Calu3 (cell line): ENCODE data around the gene TTC27. TPM values are rescaled to one million over a fixed set of nuclear protein-coding genes. Genes with fewer than 3 reads are reported as not detected.

Experiments used
- BruUV-seq: library from RNA; stranded (reverse); fragments of 400-500 nt; replicated peaks from 2 replicates; lab custom pipeline; 2021; lab: Mats Ljungman, UMichigan
- CTCF ChIA-PET: fragments of 300-600 bp; sonication (Branson Sonifier 250); formaldehyde crosslinking; loops from one replicate; lab custom pipeline; 2022; ENCODE audit warnings: antibody characterized with exemption; lab: Charles Lee
- DNase-seq: peaks from one replicate; pipeline ENCODE4 v3.0.0; 2022
- H3K27ac Mint-ChIP-seq: one replicate; pipeline ENCODE4 v1.8.0; 2022; ENCODE audit warnings: mixed read lengths; ENCODE audit not compliant: unreplicated experiment
- H3K27me3 Mint-ChIP-seq: one replicate; pipeline ENCODE4 v1.8.0; 2022; ENCODE audit warnings: mixed read lengths; ENCODE audit not compliant: unreplicated experiment
- H3K36me3 Mint-ChIP-seq: one replicate; pipeline ENCODE4 v1.8.0; 2022; ENCODE audit warnings: mild to moderate bottlenecking, moderate library complexity, mixed read lengths; ENCODE audit not compliant: insufficient read depth, unreplicated experiment
- H3K4me1 Mint-ChIP-seq: one replicate; pipeline ENCODE4 v1.8.0; 2022; ENCODE audit warnings: mild to moderate bottlenecking, low read depth, mixed read lengths; ENCODE audit not compliant: unreplicated experiment
- H3K4me3 Mint-ChIP-seq: one replicate; pipeline ENCODE4 v1.8.0; 2022; ENCODE audit warnings: mild to moderate bottlenecking, low read depth, moderate library complexity, mixed read lengths; ENCODE audit not compliant: unreplicated experiment
- H3K9me3 Mint-ChIP-seq: one replicate; pipeline ENCODE4 v1.8.0; 2022; ENCODE audit warnings: low read depth, mixed read lengths; ENCODE audit not compliant: unreplicated experiment
- intact Hi-C: fragments of 100-400 bp; cut with micrococcal nuclease; formaldehyde crosslinking; loops from one replicate; pipeline ENCODE4 v1.10.0; 2022; ENCODE audit not compliant: unreplicated experiment
- total RNA-seq: library from RNA; stranded (reverse); gene quantifications from 2 replicates; pipeline ENCODE4 v1.2.3, GENCODE V29; 2022
- TF ChIP-seq, protein P1 (sequence below): fragments of 200-600 bp; IDR thresholded peaks from one replicate; pipeline ENCODE4 v1.8.0; 2022; ENCODE audit warnings: antibody characterized with exemption; ENCODE audit not compliant: unreplicated experiment

Gene TTC27
- total RNA-seq, 1 experiment from 2014 or later: 20.1 TPM

DNA sequence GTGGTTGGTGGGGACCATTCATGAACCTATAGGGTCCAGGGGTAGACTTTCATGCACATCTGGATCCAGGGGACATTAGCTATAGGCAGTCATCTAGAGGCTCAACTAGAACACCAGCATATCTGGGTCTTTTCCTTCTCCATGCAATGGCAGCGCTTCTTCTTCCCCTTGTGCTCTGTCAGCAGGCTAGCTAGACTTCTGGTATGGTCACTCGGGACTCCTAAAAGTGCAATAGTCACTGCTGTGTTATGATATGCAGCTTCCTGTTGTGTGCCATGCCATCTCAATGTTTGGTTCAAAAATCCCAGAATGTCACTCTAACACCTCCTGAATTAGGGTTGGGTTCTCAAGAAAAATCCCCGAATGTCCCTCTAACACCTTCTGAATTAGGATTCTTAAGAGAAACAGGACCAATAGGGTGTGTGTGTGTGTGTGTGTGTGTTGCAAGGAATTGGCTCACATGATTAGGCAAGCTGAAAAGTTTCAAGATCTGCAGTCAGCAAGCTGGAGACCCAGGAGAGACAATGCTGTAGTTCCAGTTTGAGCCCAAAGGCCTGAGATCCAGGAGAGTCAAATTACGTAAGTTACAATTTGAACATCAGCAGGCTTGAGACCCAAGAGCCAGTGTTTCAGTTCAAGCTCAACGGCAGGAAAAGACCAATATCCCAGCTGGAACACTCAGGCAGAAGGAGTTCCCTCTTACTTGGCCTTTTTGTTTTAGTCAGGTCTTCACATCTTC lies 221.8 kb downstream of the TTC27 start:
- H3K4me1 Mint-ChIP-seq: no peaks in the 10 kb centered on the region
- TF ChIP-seq, protein P1, sequence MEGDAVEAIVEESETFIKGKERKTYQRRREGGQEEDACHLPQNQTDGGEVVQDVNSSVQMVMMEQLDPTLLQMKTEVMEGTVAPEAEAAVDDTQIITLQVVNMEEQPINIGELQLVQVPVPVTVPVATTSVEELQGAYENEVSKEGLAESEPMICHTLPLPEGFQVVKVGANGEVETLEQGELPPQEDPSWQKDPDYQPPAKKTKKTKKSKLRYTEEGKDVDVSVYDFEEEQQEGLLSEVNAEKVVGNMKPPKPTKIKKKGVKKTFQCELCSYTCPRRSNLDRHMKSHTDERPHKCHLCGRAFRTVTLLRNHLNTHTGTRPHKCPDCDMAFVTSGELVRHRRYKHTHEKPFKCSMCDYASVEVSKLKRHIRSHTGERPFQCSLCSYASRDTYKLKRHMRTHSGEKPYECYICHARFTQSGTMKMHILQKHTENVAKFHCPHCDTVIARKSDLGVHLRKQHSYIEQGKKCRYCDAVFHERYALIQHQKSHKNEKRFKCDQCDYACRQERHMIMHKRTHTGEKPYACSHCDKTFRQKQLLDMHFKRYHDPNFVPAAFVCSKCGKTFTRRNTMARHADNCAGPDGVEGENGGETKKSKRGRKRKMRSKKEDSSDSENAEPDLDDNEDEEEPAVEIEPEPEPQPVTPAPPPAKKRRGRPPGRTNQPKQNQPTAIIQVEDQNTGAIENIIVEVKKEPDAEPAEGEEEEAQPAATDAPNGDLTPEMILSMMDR: no peak
- H3K4me3 Mint-ChIP-seq: no peak overlapping the region
- no peaks in the 10 kb centered on the region for H3K27me3 Mint-ChIP-seq
- BruUV-seq: no TSS peak
- intact Hi-C loops: no loop called here
- no peak for DNase-seq
- no peak overlapping the region for H3K27ac Mint-ChIP-seq
- CTCF ChIA-PET: no interaction called here
- H3K9me3 Mint-ChIP-seq: no peaks in the 10 kb centered on the region
- H3K36me3 Mint-ChIP-seq: no peaks in the 10 kb centered on the region

DNA sequence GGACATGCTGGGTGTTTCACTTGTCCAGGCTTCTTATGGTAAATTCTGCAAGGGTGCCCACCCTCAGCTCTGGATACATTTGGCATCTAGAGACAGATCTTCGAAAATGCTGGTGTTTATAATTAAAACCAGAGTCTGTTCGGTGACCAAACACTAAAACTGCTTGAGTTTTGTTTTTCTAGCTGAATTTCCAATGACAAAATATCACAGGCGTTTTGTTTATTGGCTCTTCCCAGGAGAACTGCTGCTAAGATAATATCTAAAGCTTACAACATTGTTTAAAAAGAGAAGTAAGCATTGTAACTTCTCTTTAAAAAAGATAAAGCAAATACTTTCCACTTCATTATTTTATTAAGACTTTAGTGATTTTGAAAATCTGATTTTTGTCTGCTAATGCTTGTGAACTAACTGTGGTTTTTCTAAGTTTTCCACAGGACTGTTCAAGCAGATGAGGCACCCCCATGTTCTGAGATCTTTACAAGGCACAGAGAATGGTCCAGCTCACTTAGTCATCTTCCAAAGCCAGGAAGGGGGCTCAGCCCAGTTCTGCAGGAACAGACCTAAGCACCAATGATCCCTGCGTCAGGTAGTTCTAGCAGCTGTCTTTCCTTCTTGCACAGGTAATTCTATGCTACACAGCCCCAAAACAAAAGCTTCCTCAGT lies 224.1 kb downstream of the TTC27 start:
- no peak overlapping the region for H3K27ac Mint-ChIP-seq
- no peaks in the 10 kb centered on the region for H3K9me3 Mint-ChIP-seq
- no peaks in the 10 kb centered on the region for H3K4me1 Mint-ChIP-seq
- no TSS peak for BruUV-seq
- DNase-seq: no peak
- no peaks in the 10 kb centered on the region for H3K27me3 Mint-ChIP-seq
- H3K36me3 Mint-ChIP-seq: no peaks in the 10 kb centered on the region
- CTCF ChIA-PET: interaction anchor here (0.6 kb wide), 1 partner anchor 152 kb away, joined by 3 read pairs; no protein-coding TSS in a partner anchor
- H3K4me3 Mint-ChIP-seq: no peak overlapping the region
- intact Hi-C loops: no loop called here
- TF ChIP-seq, protein P1: no peak

DNA sequence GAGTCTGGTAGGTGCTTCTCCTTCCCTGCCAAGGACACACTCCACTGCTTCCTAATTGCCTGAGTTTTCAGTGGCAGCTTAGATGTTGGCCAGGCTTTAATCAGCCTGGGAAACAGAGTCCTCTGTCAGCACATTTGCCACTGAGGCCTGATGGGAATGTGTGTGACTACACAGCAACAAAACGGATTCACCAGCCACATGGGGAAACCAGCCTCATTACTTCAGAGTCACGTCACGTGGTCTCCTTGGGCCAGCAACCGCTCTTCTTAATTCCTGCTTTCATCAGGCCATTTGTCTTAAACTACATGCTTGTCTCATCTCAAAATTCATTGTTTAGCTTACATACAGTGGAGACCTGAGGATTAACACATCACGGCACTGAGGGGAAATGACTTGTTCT lies 225.0 kb downstream of the TTC27 start:
- TF ChIP-seq, protein P1: no peak
- H3K27me3 Mint-ChIP-seq: no peaks in the 10 kb centered on the region
- no peak for DNase-seq
- no peak overlapping the region for H3K4me3 Mint-ChIP-seq
- no peaks in the 10 kb centered on the region for H3K4me1 Mint-ChIP-seq
- no peaks in the 10 kb centered on the region for H3K9me3 Mint-ChIP-seq
- no peaks in the 10 kb centered on the region for H3K36me3 Mint-ChIP-seq
- BruUV-seq: no TSS peak
- intact Hi-C loops: no loop called here
- CTCF ChIA-PET: interaction anchor here (0.6 kb wide), 1 partner anchor 151 kb away, joined by 3 read pairs; no protein-coding TSS in a partner anchor
- no peak overlapping the region for H3K27ac Mint-ChIP-seq

DNA sequence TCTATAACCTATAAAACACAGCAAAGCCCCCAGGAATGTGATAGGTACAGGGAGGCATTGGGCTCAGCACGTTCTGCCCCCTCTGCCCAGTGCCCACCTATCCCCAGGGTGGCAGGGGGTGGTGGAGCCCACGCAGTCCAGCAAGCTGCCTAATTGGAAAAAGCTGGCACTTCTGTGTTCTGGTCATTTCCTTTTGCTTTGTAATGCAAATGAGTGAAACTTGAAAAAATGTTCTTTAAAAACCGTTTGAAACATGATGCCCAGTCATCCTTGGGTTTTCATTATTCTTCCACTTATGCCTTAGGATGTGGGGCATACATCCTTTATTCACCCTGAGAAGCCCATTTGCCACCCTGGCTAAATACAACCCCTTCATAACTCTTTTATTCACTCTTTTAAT lies 229.0 kb downstream of the TTC27 start:
- H3K4me1 Mint-ChIP-seq: no peaks in the 10 kb centered on the region
- no peaks in the 10 kb centered on the region for H3K27me3 Mint-ChIP-seq
- H3K27ac Mint-ChIP-seq: no peak overlapping the region
- no peak for DNase-seq
- H3K4me3 Mint-ChIP-seq: no peak overlapping the region
- CTCF ChIA-PET: no interaction called here
- no TSS peak for BruUV-seq
- H3K9me3 Mint-ChIP-seq: no peaks in the 10 kb centered on the region
- TF ChIP-seq, protein P1: no peak
- intact Hi-C loops: no loop called here
- no peaks in the 10 kb centered on the region for H3K36me3 Mint-ChIP-seq
